Esophagus muscularis mucosa (tissue), 4 donors: ENCODE data around the gene SH3RF3. TPM values are rescaled to one million over a fixed set of nuclear protein-coding genes. Genes with fewer than 3 reads are reported as not detected.

Experiments
- DNase-seq: peaks from one replicate; pipeline ENCODE4 v3.0.0-alpha.2; 2017; ENCODE audit errors: extremely low spot score
- H3K27ac ChIP-seq, 4 donors: fragments of 200-600 bp; sonication (generic); replicated peaks in 1 of 4; 1 replicate in 3 of 4; 2 replicates in 1 of 4; pipeline ENCODE4 v1.5.1; 2016 to 2019; ENCODE audit warnings: mild to moderate bottlenecking in 1 of 4
- H3K27me3 ChIP-seq, 4 donors: fragments of 200-600 bp; sonication (generic); one replicate each; pipeline versions ENCODE4 v1.5.1 to v1.6.0; 2016 to 2019
- H3K36me3 ChIP-seq, 4 donors: fragments of 200-600 bp; sonication (generic); one replicate each; pipeline ENCODE4 v1.5.1; 2016 to 2019
- H3K4me1 ChIP-seq, 4 donors: fragments of 200-600 bp; sonication (generic); one replicate each; pipeline ENCODE4 v1.5.1; 2016 to 2019
- H3K4me3 ChIP-seq, 4 donors: fragments of 200-600 bp; sonication (generic); 1 replicate in 2 of 4; 2 replicates in 2 of 4; pipeline ENCODE4 v1.5.1; 2016 to 2019; ENCODE audit warnings: mild to moderate bottlenecking in 4 of 4, moderate library complexity in 1 of 4
- H3K9me3 ChIP-seq, 4 donors: fragments of 200-600 bp; sonication (generic); 1 replicate in 3 of 4; 2 replicates in 1 of 4; pipeline ENCODE4 v1.5.1; 2016 to 2019
- CTCF ChIP-seq, 3 experiments: fragments of 200-600 bp in 2 of 3; fragments of 450-650 bp in 1 of 3; sonication (generic) in 2 of 3; IDR thresholded peaks; one replicate each; pipeline ENCODE4 v1.5.1; 2017 to 2019; ENCODE audit warnings: antibody characterized with exemption in 3 of 3, mild to moderate bottlenecking in 2 of 3, moderate library complexity in 1 of 3
- EP300 ChIP-seq: sonication (generic); formaldehyde crosslinking; IDR thresholded peaks from one replicate; pipeline ENCODE4 v1.6.1; 2017; ENCODE audit warnings: antibody characterized with exemption
- POLR2A ChIP-seq: fragments of 450-650 bp; IDR thresholded peaks from one replicate; pipeline ENCODE4 v1.6.1; 2017; ENCODE audit warnings: antibody characterized with exemption, moderate library complexity, mild to moderate bottlenecking, low read depth
- POLR2AphosphoS5 ChIP-seq, 2 donors: sonication (generic); formaldehyde crosslinking; IDR thresholded peaks; one replicate each; pipeline ENCODE4 v1.6.1; 2017; ENCODE audit warnings: antibody characterized with exemption in 2 of 2
- WGBS: methylation state at CpG from one replicate; pipeline ENCODE4 v1.1.5; 2018; 5-methylcytosine and 5-hydroxymethylcytosine counted together
- intact Hi-C: fragments of 100-400 bp; cut with DNase I; formaldehyde crosslinking; loops from one replicate; pipeline ENCODE4 v1.15.1; 2023
- total RNA-seq, 4 donors: library from RNA; depleted of rRNA; stranded (reverse); fragments of >200 nt; gene quantifications; one replicate each; pipeline versions ENCODE4 v1.1.0 to v1.2.1, GENCODE V29; 2016

The SH3RF3 gene
- total RNA-seq, 4 donors from 2014 or later = 6.3 to 17.5 (median 11.3) TPM

- TF ChIP-seq POLR2A (no peak), EP300 (no peak), POLR2AphosphoS5 (IDR thresholded peaks at IDR 0.05) (no peak)
- 69% methylated on average over 2 of the region's 2 CpGs for WGBS
Observed at GRCh38 chr2:109265369-109265768, 136.4 kb downstream of the SH3RF3 start.

GRCh38 chr2:109265953-109266352 is 136.9 kb downstream of the SH3RF3 start:
- Histone ChIP-seq H3K27me3 (no peaks in the 10 kb centered on the region), H3K36me3 (no peaks in the 10 kb centered on the region), H3K4me3 (no peak overlapping the region), H3K4me1 (peaks cover 18 to 39% (median 36%) of the 10 kb centered on the region in 4 donors), H3K27ac (no peak overlapping the region), H3K9me3 (no peaks in the 10 kb centered on the region)
- intact Hi-C loops = no loop called here
- DNase-seq = no peak
- TF ChIP-seq POLR2A (no peak), CTCF (IDR thresholded peaks at IDR 0.05) (no peak), EP300 (no peak), POLR2AphosphoS5 (IDR thresholded peaks at IDR 0.05) (no peak)
- 97% methylated on average over 5 of the region's 5 CpGs for WGBS

More at GRCh38 chr2:109265369-109265768, 136.4 kb downstream of the SH3RF3 start:
- Histone ChIP-seq H3K27ac (no peak overlapping the region), H3K4me1 (peaks cover 12 to 34% (median 32%) of the 10 kb centered on the region in 4 donors), H3K27me3 (no peaks in the 10 kb centered on the region), H3K4me3 (no peak overlapping the region), H3K9me3 (no peaks in the 10 kb centered on the region), H3K36me3 (no peaks in the 10 kb centered on the region)
- intact Hi-C loops = no loop called here
- DNase-seq = no peak

GRCh38 chr2:109266496-109266895 is 137.5 kb downstream of the SH3RF3 start:
- TF ChIP-seq POLR2AphosphoS5 (IDR thresholded peaks at IDR 0.05) (no peak), POLR2A (no peak), CTCF (IDR thresholded peaks at IDR 0.05) (no peak), EP300 (no peak)
- intact Hi-C loops = no loop called here
- no peaks in the 10 kb centered on the region for H3K27me3 ChIP-seq
- DNase-seq = no peak
- no peak overlapping the region for H3K27ac ChIP-seq
- peaks cover 23 to 44% (median 40%) of the 10 kb centered on the region in 4 donors for H3K4me1 ChIP-seq
- H3K4me3 ChIP-seq = no peak overlapping the region
- 86% methylated on average over 6 of the region's 9 CpGs for WGBS
- no peaks in the 10 kb centered on the region for H3K9me3 ChIP-seq
- no peaks in the 10 kb centered on the region for H3K36me3 ChIP-seq

- H3K4me3 ChIP-seq = no peak overlapping the region
- TF ChIP-seq CTCF (IDR thresholded peaks at IDR 0.05) = no peak
- peak; percentile 26 for TF ChIP-seq EP300
- no peak for TF ChIP-seq POLR2A
- peak; percentile 13 to 29 for TF ChIP-seq POLR2AphosphoS5 (IDR thresholded peaks at IDR 0.05)
- WGBS = 78% methylated on average over 9 of the region's 16 CpGs
- intact Hi-C loops = no loop called here
- peaks cover 23 to 48% (median 40%) of the 10 kb centered on the region in 4 donors for H3K4me1 ChIP-seq
- H3K9me3 ChIP-seq = no peaks in the 10 kb centered on the region
- peak overlapping the region in 3 of 4 donors; percentile 37 to 50 (median 42) for H3K27ac ChIP-seq
- no peaks in the 10 kb centered on the region for H3K36me3 ChIP-seq
- no peaks in the 10 kb centered on the region for H3K27me3 ChIP-seq
- no peak for DNase-seq
Observed at GRCh38 chr2:109266998-109267854, 138.2 kb downstream of the SH3RF3 start.

- intact Hi-C loops = no loop called here
- TF ChIP-seq POLR2A = no peak
- no peak for TF ChIP-seq POLR2AphosphoS5 (IDR thresholded peaks at IDR 0.05)
- TF ChIP-seq CTCF (IDR thresholded peaks at IDR 0.05) = no peak
- TF ChIP-seq EP300 = no peak
- Histone ChIP-seq H3K27ac (no peak overlapping the region), H3K9me3 (no peaks in the 10 kb centered on the region), H3K27me3 (no peaks in the 10 kb centered on the region), H3K4me3 (no peak overlapping the region), H3K36me3 (no peaks in the 10 kb centered on the region), H3K4me1 (peaks cover 23 to 42% (median 37%) of the 10 kb centered on the region in 4 donors)
- DNase-seq = no peak
- 100% methylated on average over 2 of the region's 7 CpGs for WGBS
Observed at GRCh38 chr2:109268916-109269315, 139.9 kb downstream of the SH3RF3 start.
